Liver (tissue), 9 donors: ENCODE results near the gene FILIP1L. TPM values are rescaled to one million over a fixed set of nuclear protein-coding genes. Genes with fewer than 3 reads are reported as not detected.

Experiments
- DNase-seq: peaks from one replicate; pipeline ENCODE4 v3.0.0-alpha.2; 2017; ENCODE audit warnings: low spot score
- H3K27ac ChIP-seq, 2 donors: one replicate each; pipeline ENCODE4 v1.7.0; 2013; ENCODE audit warnings: inconsistent platforms in 2 of 2, low read length in 2 of 2, control low read depth in 1 of 2, low read depth in 1 of 2, mild to moderate bottlenecking in 1 of 2
- H3K27me3 ChIP-seq, 4 donors: one replicate each; pipeline versions ENCODE4 v1.6.1 to v1.7.0; 2013; ENCODE audit warnings: low read length in 3 of 4, inconsistent platforms in 1 of 4, mild to moderate bottlenecking in 1 of 4, moderate library complexity in 1 of 4; ENCODE audit not compliant: control insufficient read depth in 4 of 4, insufficient read depth in 4 of 4
- H3K36me3 ChIP-seq, 4 donors: one replicate each; pipeline versions ENCODE4 v1.6.1 to v1.7.0; 2013; ENCODE audit warnings: low read length in 3 of 4, mild to moderate bottlenecking in 3 of 4, low read depth in 1 of 4, moderate library complexity in 1 of 4; ENCODE audit not compliant: control insufficient read depth in 4 of 4, insufficient read depth in 3 of 4
- H3K4me1 ChIP-seq, 4 donors: one replicate each; pipeline versions ENCODE4 v1.6.1 to v1.7.0; 2013; ENCODE audit warnings: low read length in 3 of 4, mild to moderate bottlenecking in 3 of 4, moderate library complexity in 1 of 4; ENCODE audit not compliant: control insufficient read depth in 4 of 4, insufficient read depth in 4 of 4
- H3K4me3 ChIP-seq, 3 donors: one replicate each; pipeline versions ENCODE4 v1.6.1 to v1.7.0; 2013; ENCODE audit warnings: low read length in 3 of 3, control low read depth in 1 of 3, low read depth in 1 of 3, mild to moderate bottlenecking in 1 of 3
- H3K9ac ChIP-seq, 2 donors: one replicate each; pipeline ENCODE4 v1.7.0; 2013; ENCODE audit warnings: low read length in 2 of 2, mild to moderate bottlenecking in 2 of 2, moderate library complexity in 2 of 2, control low read depth in 1 of 2, low read depth in 1 of 2
- H3K9me3 ChIP-seq, 4 donors: one replicate each; pipeline versions ENCODE4 v1.6.1 to v1.7.0; 2013; ENCODE audit warnings: low read length in 3 of 4; ENCODE audit not compliant: control insufficient read depth in 4 of 4
- ATF3 ChIP-seq: IDR thresholded peaks from 2 replicates; pipeline ENCODE4 v1.6.1; 2016; ENCODE audit warnings: antibody characterized with exemption
- CTCF ChIP-seq: fragments of 150-350 bp; IDR thresholded peaks from 2 replicates; pipeline ENCODE4 v1.5.1; 2017; ENCODE audit warnings: improper control_type of control experiment, low read depth, low read length; ENCODE audit not compliant: missing input control
- EGR1 ChIP-seq, 2 donors: IDR thresholded peaks; 2 replicates each; pipeline ENCODE4 v1.6.1; 2016 to 2018; ENCODE audit warnings: antibody characterized with exemption in 2 of 2, low read depth in 2 of 2
- FOXA1 ChIP-seq: IDR thresholded peaks from 2 replicates; pipeline ENCODE4 v1.6.1; 2016; ENCODE audit warnings: antibody characterized with exemption
- FOXA2 ChIP-seq: IDR thresholded peaks from 2 replicates; pipeline ENCODE4 v1.6.1; 2016; ENCODE audit warnings: antibody characterized with exemption
- GABPA ChIP-seq, 2 donors: IDR thresholded peaks in 1 of 2; conservative IDR thresholded peaks in 1 of 2; 2 replicates each; pipeline ENCODE4 v1.6.1; 2016; ENCODE audit warnings: antibody characterized with exemption in 2 of 2, mild to moderate bottlenecking in 1 of 2, moderate library complexity in 1 of 2
- HNF4A ChIP-seq, 2 donors: conservative IDR thresholded peaks; 2 replicates each; pipeline ENCODE4 v1.6.1; 2016; ENCODE audit warnings: antibody characterized with exemption in 2 of 2, mild to moderate bottlenecking in 2 of 2
- JUND ChIP-seq, 2 donors: IDR thresholded peaks; 2 replicates each; pipeline ENCODE4 v1.6.1; 2016; ENCODE audit warnings: antibody characterized with exemption in 2 of 2
- MAX ChIP-seq: IDR thresholded peaks from 2 replicates; pipeline ENCODE4 v1.6.1; 2016; ENCODE audit warnings: antibody characterized with exemption
- NR2F2 ChIP-seq: IDR thresholded peaks from 2 replicates; pipeline ENCODE4 v1.6.1; 2016; ENCODE audit warnings: antibody characterized with exemption
- RAD21 ChIP-seq, 2 donors: IDR thresholded peaks; 2 replicates each; pipeline ENCODE4 v1.6.1; 2016; ENCODE audit warnings: antibody characterized with exemption in 2 of 2, mild to moderate bottlenecking in 2 of 2
- RXRA ChIP-seq, 2 donors: IDR thresholded peaks; 2 replicates each; pipeline ENCODE4 v1.6.1; 2017 to 2018; ENCODE audit warnings: antibody characterized with exemption in 2 of 2, mild to moderate bottlenecking in 1 of 2
- SP1 ChIP-seq: IDR thresholded peaks from 2 replicates; pipeline ENCODE4 v1.6.1; 2018; ENCODE audit warnings: antibody characterized with exemption, mild to moderate bottlenecking
- TAF1 ChIP-seq: conservative IDR thresholded peaks from 2 replicates; pipeline ENCODE4 v1.6.1; 2016; ENCODE audit warnings: antibody characterized with exemption, mild to moderate bottlenecking
- ZBTB33 ChIP-seq: IDR thresholded peaks from 2 replicates; pipeline ENCODE4 v1.6.1; 2016; ENCODE audit warnings: antibody characterized with exemption
- WGBS: extraction: QIAGEN DNeasy Blood & Tissue Kit; methylation state at CpG from one replicate; pipeline ENCODE4 v1.1.7; 2013; 5-methylcytosine and 5-hydroxymethylcytosine counted together
- polyA plus RNA-seq, 2 donors: library from polyadenylated mRNA; stranded (reverse) in 1 of 2; unstranded in 1 of 2; fragments of 200-250 nt in 1 of 2; fragments of >200 nt in 1 of 2; fragmentation: Nextera tagmentation in 1 of 2; extraction: Ambion mirVana in 1 of 2; gene quantifications; one replicate each; pipeline versions ENCODE4 v1.2.1 to v1.2.3, GENCODE V29; 2013 to 2015
- total RNA-seq, 2 donors: library from RNA; depleted of rRNA; stranded (reverse); fragments of >200 nt; gene quantifications; one replicate each; pipeline ENCODE4 v1.2.3, GENCODE V29; 2014
- donor health status: healthy.
- donor health status: healthy.
- donor health status: healthy.
- donor health status: healthy.
- donor health status: healthy.

Gene FILIP1L
- total and polyA plus RNA-seq, 4 donors, result 1.4 to 6.5 (median 1.9) TPM

DNA sequence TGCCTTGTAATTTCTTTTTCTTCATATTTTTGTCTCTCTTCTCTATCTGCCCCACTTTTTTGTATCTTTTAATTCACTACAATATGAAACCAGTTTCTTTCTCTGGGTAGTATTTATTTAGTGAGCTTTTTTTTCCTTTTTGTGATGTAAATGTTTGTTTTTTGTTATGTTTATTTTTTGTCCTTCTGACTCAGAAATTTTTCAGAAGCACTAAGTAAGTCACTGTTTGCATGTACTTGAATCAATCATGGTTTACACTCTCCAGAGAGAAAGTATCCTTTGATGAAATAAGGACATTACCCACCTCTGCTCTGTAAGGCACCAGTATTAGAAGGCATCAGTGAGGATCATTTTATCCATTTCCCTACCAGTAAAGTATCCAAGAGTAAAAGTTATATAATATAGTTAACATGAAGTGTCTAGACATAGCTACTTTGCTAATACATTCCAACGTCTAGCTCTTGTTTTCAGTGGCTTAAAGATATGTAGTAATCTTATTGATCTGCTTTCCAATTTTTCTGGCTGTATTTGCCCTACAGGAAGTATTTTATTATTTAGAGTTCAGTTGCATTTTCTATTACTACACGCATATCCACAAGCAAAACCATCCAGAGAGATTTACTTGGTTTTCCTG lies 25.4 kb downstream of the FILIP1L start:
- H3K36me3 ChIP-seq, result no peaks in the 10 kb centered on the region
- no peak for DNase-seq
- no peaks in the 10 kb centered on the region for H3K27me3 ChIP-seq
- H3K27ac ChIP-seq, result no peak overlapping the region
- no peaks in the 10 kb centered on the region for H3K9me3 ChIP-seq
- no peaks in the 10 kb centered on the region for H3K4me1 ChIP-seq
- no peak for TF ChIP-seq JUND (IDR thresholded peaks at IDR 0.05)
- no peak for TF ChIP-seq MAX
- 64% methylated on average over 2 of the region's 2 CpGs for WGBS
- no peak overlapping the region for H3K9ac ChIP-seq
- H3K4me3 ChIP-seq, result no peak overlapping the region

DNA sequence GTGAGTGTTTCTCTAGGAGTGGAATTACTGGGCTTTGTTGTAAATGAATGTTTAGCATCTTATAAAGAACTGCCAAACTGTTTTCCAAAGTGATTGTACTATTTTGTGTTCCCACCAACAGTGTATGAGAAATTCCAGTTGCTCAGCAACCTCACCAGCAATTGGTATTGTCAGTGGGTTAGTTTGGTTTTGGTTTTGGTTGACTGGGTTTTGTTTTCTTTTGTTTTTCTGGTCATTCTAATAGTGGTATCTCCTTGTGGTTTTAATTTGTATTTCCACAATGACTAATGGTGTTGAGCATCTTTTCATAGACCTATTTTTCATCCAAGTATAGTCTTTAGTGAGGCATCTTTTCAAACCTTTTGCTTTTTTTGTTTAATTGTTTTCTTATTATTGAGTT lies 27.1 kb downstream of the FILIP1L start:
- TF ChIP-seq ATF3 (no peak), SP1 (no peak), TAF1 (no peak), ZBTB33 (no peak), MAX (no peak), GABPA (IDR thresholded peaks at IDR 0.05 in 1 of 2, conservative IDR thresholded peaks at IDR 0.05 in 1 of 2) (no peak), FOXA1 (no peak), RAD21 (IDR thresholded peaks at IDR 0.05) (no peak), HNF4A (conservative IDR thresholded peaks at IDR 0.05) (no peak), EGR1 (IDR thresholded peaks at IDR 0.05; ENCODE audit: low read depth in 2 of 2) (no peak), RXRA (IDR thresholded peaks at IDR 0.05) (no peak), NR2F2 (no peak)
- Histone ChIP-seq H3K4me3 (no peak overlapping the region), H3K27me3 (no peaks in the 10 kb centered on the region), H3K9me3 (no peaks in the 10 kb centered on the region), H3K36me3 (no peaks in the 10 kb centered on the region), H3K27ac (no peak overlapping the region), H3K4me1 (no peaks in the 10 kb centered on the region), H3K9ac (no peak overlapping the region)
- no peak for DNase-seq

DNA sequence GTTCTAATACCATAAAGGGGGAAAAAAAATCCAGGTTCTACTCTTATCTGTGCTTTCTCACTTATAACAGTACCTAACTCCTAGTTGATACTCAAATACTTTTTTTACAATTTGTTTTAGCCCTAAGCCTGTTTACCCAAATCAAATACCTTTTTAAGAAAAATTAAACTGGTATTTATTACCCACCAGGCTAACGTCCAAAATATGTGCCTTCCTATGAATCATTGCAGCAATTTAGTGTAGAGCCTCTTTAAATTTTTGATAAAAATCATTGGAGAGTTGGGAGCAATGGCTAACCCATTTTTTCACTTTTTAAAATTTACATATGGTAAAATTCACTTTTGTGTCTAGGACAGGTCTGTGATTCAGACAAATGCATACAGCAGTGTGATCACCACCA lies 27.9 kb downstream of the FILIP1L start:
- Histone ChIP-seq H3K36me3 (no peaks in the 10 kb centered on the region), H3K4me1 (no peaks in the 10 kb centered on the region), H3K9me3 (no peaks in the 10 kb centered on the region), H3K9ac (no peak overlapping the region), H3K4me3 (no peak overlapping the region), H3K27ac (no peak overlapping the region), H3K27me3 (no peaks in the 10 kb centered on the region)
- DNase-seq, result no peak
- 77% methylated on average over 1 of the region's 1 CpG for WGBS
- TF ChIP-seq TAF1 (no peak), FOXA2 (no peak), ATF3 (no peak), SP1 (no peak), FOXA1 (no peak), RXRA (IDR thresholded peaks at IDR 0.05) (no peak), JUND (IDR thresholded peaks at IDR 0.05) (no peak), ZBTB33 (no peak), HNF4A (conservative IDR thresholded peaks at IDR 0.05) (no peak), MAX (no peak), CTCF (no peak)
